ENCODE measurements around the gene PCDHGC4. TPM values are rescaled to one million over a fixed set of nuclear protein-coding genes. Genes with fewer than 3 reads are reported as not detected.

Gene PCDHGC4
- total RNA-seq, 6 donors from 2014 or later: 0.69 to 24.7 (median 1.8) TPM

- peak overlapping the region; percentile 37 to 60 (median 48) for H3K4me3 ChIP-seq
- H3K27me3 ChIP-seq: no peaks in the 10 kb centered on the region
- ATAC-seq (ENCODE audit: low FRiP score in 2 of 2): peak in 1 of 2 donors; percentile 3
- H3K27ac ChIP-seq: peak overlapping the region; percentile 79 to 92 (median 88)
- TF ChIP-seq POLR2AphosphoS5 (IDR thresholded peaks at IDR 0.05) (peak in 1 of 2 donors; percentile 30), POLR2A (IDR thresholded peaks at IDR 0.05) (no peak)
- peak; percentile 37 to 89 for DNase-seq
- WGBS, 2 donors: 15 to 23% methylated on average over 17 to 33 of the region's 43 CpGs
- H3K9me3 ChIP-seq: no peaks in the 10 kb centered on the region
- peaks cover 47 to 68% (median 60%) of the 10 kb centered on the region in 4 donors for H3K4me1 ChIP-seq
- peaks cover 2 to 49% (median 17%) of the 10 kb centered on the region in 4 donors for H3K36me3 ChIP-seq
Observed at GRCh38 chr5:141512911-141513626, 28.2 kb downstream of the PCDHGC4 start.

- peak overlapping the region; percentile 37 to 60 (median 48) for H3K4me3 ChIP-seq
- peak; percentile 70 to 87 for DNase-seq
- peaks cover 51 to 67% (median 58%) of the 10 kb centered on the region in 4 donors for H3K4me1 ChIP-seq
- peak overlapping the region; percentile 79 to 92 (median 88) for H3K27ac ChIP-seq
- H3K36me3 ChIP-seq: peaks cover 2 to 56% (median 19%) of the 10 kb centered on the region in 4 donors
- 17 to 23% methylated on average over 20 to 28 of the region's 29 CpGs for WGBS, 2 donors
- no peak for TF ChIP-seq CTCF (IDR thresholded peaks at IDR 0.05)
- peak; percentile 39 to 64 for TF ChIP-seq POLR2AphosphoS5 (IDR thresholded peaks at IDR 0.05)
- TF ChIP-seq POLR2A (IDR thresholded peaks at IDR 0.05): peak in 1 of 4 donors; percentile 14
- ATAC-seq (ENCODE audit: low FRiP score in 2 of 2): peak; percentile 47 to 56
- no peaks in the 10 kb centered on the region for H3K9me3 ChIP-seq
- no peaks in the 10 kb centered on the region for H3K27me3 ChIP-seq
Observed at GRCh38 chr5:141513627-141514329, 28.9 kb downstream of the PCDHGC4 start.

- Histone ChIP-seq H3K36me3 (peaks cover 2 to 63% (median 23%) of the 10 kb centered on the region in 4 donors), H3K9me3 (no peaks in the 10 kb centered on the region), H3K27me3 (no peaks in the 10 kb centered on the region), H3K27ac (peak overlapping the region; percentile 79 to 92 (median 88)), H3K4me3 (peak overlapping the region in 2 of 4 donors; percentile 57 to 60), H3K4me1 (peaks cover 47 to 67% (median 58%) of the 10 kb centered on the region in 4 donors)
- DNase-seq (no peak), ATAC-seq (ENCODE audit: low FRiP score in 2 of 2) (peak in 1 of 2 donors; percentile 28)
- no peak for TF ChIP-seq CTCF (IDR thresholded peaks at IDR 0.05)
- no peak for TF ChIP-seq EP300 (IDR thresholded peaks at IDR 0.05)
- TF ChIP-seq POLR2A (IDR thresholded peaks at IDR 0.05): no peak
- no peak for TF ChIP-seq POLR2AphosphoS5 (IDR thresholded peaks at IDR 0.05)
- 69 to 70% methylated on average over 4 to 6 of the region's 6 CpGs for WGBS, 2 donors
Observed at GRCh38 chr5:141514330-141515133, 29.7 kb downstream of the PCDHGC4 start.

GRCh38 chr5:141515141-141515540 is 30.3 kb downstream of the PCDHGC4 start:
- peak overlapping the region; percentile 39 to 92 (median 85) for H3K27ac ChIP-seq
- ATAC-seq (ENCODE audit: low FRiP score in 2 of 2) (no peak), DNase-seq (no peak)
- peaks cover 49 to 68% (median 59%) of the 10 kb centered on the region in 4 donors for H3K4me1 ChIP-seq
- WGBS, 2 donors: 74 to 84% methylated on average over 3 of the region's 3 CpGs
- no peak for TF ChIP-seq EP300 (IDR thresholded peaks at IDR 0.05)
- no peak for TF ChIP-seq CTCF (IDR thresholded peaks at IDR 0.05)
- no peak for TF ChIP-seq POLR2AphosphoS5 (IDR thresholded peaks at IDR 0.05)
- no peak for TF ChIP-seq POLR2A (IDR thresholded peaks at IDR 0.05)
- H3K27me3 ChIP-seq: no peaks in the 10 kb centered on the region
- H3K9me3 ChIP-seq: no peaks in the 10 kb centered on the region
- peaks cover 2 to 69% (median 23%) of the 10 kb centered on the region in 4 donors for H3K36me3 ChIP-seq
- H3K4me3 ChIP-seq: no peak overlapping the region

All from upper lobe of left lung (tissue), 6 donors.